IPS-11a (cell line): ENCODE measurements around the gene RAB39A.

Experiments
- H3K4me3 ChIP-seq: one replicate; pipeline ENCODE4 v1.5.1; 2013; ENCODE audit warnings: low read depth, low read length, control low read depth

The RAB39A gene

GRCh38 chr11:107961480-107961879 lies 33.2 kb downstream of the RAB39A start:
- no peak overlapping the region for H3K4me3 ChIP-seq

GRCh38 chr11:107962181-107962580 lies 33.9 kb downstream of the RAB39A start:
- no peak overlapping the region for H3K4me3 ChIP-seq

- H3K4me3 ChIP-seq = no peak overlapping the region
These were observed 34.8 kb downstream of the RAB39A start for GRCh38 chr11:107963091-107963490.

GRCh38 chr11:107969219-107969618 lies 41.0 kb downstream of the RAB39A start:
- H3K4me3 ChIP-seq = no peak overlapping the region

GRCh38 chr11:107970049-107970448 lies 41.8 kb downstream of the RAB39A start:
- H3K4me3 ChIP-seq = no peak overlapping the region

GRCh38 chr11:107973641-107974040 lies 45.4 kb downstream of the RAB39A start:
- H3K4me3 ChIP-seq = no peak overlapping the region

GRCh38 chr11:107988397-107989158 lies 60.3 kb downstream of the RAB39A start:
- no peak overlapping the region for H3K4me3 ChIP-seq

GRCh38 chr11:107991868-107992414 lies 63.7 kb downstream of the RAB39A start:
- no peak overlapping the region for H3K4me3 ChIP-seq

GRCh38 chr11:107996006-107996776 lies 67.9 kb downstream of the RAB39A start:
- H3K4me3 ChIP-seq = no peak overlapping the region

- H3K4me3 ChIP-seq = no peak overlapping the region
These were observed 70.5 kb downstream of the RAB39A start for GRCh38 chr11:107998761-107999160.

- no peak overlapping the region for H3K4me3 ChIP-seq
These were observed 71.7 kb downstream of the RAB39A start for GRCh38 chr11:107999759-108000455.

GRCh38 chr11:108002476-108002875 lies 74.2 kb downstream of the RAB39A start:
- H3K4me3 ChIP-seq = no peak overlapping the region

GRCh38 chr11:108003623-108004022 lies 75.4 kb downstream of the RAB39A start:
- no peak overlapping the region for H3K4me3 ChIP-seq

GRCh38 chr11:108007819-108008218 lies 79.6 kb downstream of the RAB39A start:
- no peak overlapping the region for H3K4me3 ChIP-seq

- H3K4me3 ChIP-seq = peak within 1 kb of the TSS; percentile 100
These were observed 80.6 kb downstream of the RAB39A start, which contains the start of gene CUL5 for GRCh38 chr11:108008656-108009496. Gene CUL5 (plus strand): TSS chr11:108008898. CDS start chr11:108009349, 451 bp downstream.

GRCh38 chr11:108009497-108010370 lies 81.5 kb downstream of the RAB39A start:
- peak overlapping the region; percentile 100 for H3K4me3 ChIP-seq

GRCh38 chr11:108012139-108012725 lies 84.0 kb downstream of the RAB39A start:
- H3K4me3 ChIP-seq = no peak overlapping the region
